ENCODE data around the gene UBE3C. TPM values are rescaled to one million over a fixed set of nuclear protein-coding genes. Genes with fewer than 3 reads are reported as not detected.

UBE3C gene
- total and polyA plus RNA-seq, 10 donors = 9.7 to 81.6 (median 59.1) TPM

DNA sequence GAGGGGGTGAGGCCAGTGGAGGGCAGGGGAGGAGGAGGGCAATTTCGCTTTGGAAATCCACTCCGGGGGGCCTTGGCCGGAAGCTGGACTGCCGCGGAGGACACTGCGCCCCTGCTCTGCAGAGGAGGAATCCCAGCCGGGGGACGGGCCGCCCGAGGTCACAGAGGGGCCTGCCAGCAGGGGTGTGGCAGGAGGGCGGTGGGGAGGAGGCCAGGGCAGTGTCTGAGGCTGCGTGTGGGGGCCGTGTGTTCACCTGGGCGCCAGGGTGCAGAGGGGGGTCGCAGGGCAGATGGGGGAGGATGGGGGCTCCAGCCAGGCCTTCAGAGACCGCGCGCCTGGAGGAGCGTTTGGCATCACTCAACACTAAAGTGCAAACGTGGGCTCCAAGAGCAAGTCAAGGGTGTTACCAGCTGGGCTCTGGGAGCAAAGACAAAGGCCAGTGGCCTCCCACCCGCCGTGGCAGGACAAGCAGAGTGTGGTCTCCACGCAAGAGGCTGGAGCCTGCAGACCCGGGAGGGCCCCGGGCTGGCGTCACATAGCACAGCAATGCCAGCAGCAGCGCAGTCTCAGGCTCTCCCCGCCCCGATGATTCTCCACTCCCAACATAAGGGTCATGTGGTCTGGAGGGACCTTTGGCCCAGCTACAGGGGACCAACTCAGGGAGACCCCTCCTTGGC, 152.8 kb downstream of the UBE3C start:
- no peak overlapping the region for H3K27ac ChIP-seq
- no peaks in the 10 kb centered on the region for H3K9me3 ChIP-seq
- no peak for DNase-seq
- H3K27me3 ChIP-seq (replicated peaks in 1 of 7) = peaks cover 0 to 15% (median 0%) of the 10 kb centered on the region in 7 donors
- TF ChIP-seq CTCF (IDR thresholded peaks at IDR 0.05 in 8 of 11, conservative IDR thresholded peaks at IDR 0.05 in 3 of 11) (no peak), POLR2AphosphoS5 (IDR thresholded peaks at IDR 0.05) (no peak), POLR2A (IDR thresholded peaks at IDR 0.05) (no peak)
- intact Hi-C loops (cut with DNase I; ENCODE audit: low total_unique reads) = no loop called here
- no peaks in the 10 kb centered on the region for H3K4me1 ChIP-seq
- no peak overlapping the region for H3K4me3 ChIP-seq
- WGBS, 5 donors = 80 to 91% (median 89%) methylated on average over 25 to 29 of the region's 29 CpGs
- no peaks in the 10 kb centered on the region for H3K36me3 ChIP-seq

- Histone ChIP-seq H3K27ac (no peak overlapping the region), H3K9me3 (no peaks in the 10 kb centered on the region), H3K27me3 (replicated peaks in 1 of 7) (peaks cover 0 to 15% (median 0%) of the 10 kb centered on the region in 7 donors), H3K36me3 (no peaks in the 10 kb centered on the region), H3K4me1 (no peaks in the 10 kb centered on the region), H3K4me3 (no peak overlapping the region)
- WGBS, 5 donors = 90 to 94% (median 91%) methylated on average over 9 of the region's 9 CpGs
- no peak for DNase-seq
- no peak for TF ChIP-seq CTCF (IDR thresholded peaks at IDR 0.05 in 8 of 11, conservative IDR thresholded peaks at IDR 0.05 in 3 of 11)
- no peak for TF ChIP-seq POLR2AphosphoS5 (IDR thresholded peaks at IDR 0.05)
- no peak for TF ChIP-seq POLR2A (IDR thresholded peaks at IDR 0.05)
- intact Hi-C loops (cut with DNase I; ENCODE audit: low total_unique reads) = no loop called here
Measured at GRCh38 chr7:157292258-157292657, 153.5 kb downstream of the UBE3C start.

DNA sequence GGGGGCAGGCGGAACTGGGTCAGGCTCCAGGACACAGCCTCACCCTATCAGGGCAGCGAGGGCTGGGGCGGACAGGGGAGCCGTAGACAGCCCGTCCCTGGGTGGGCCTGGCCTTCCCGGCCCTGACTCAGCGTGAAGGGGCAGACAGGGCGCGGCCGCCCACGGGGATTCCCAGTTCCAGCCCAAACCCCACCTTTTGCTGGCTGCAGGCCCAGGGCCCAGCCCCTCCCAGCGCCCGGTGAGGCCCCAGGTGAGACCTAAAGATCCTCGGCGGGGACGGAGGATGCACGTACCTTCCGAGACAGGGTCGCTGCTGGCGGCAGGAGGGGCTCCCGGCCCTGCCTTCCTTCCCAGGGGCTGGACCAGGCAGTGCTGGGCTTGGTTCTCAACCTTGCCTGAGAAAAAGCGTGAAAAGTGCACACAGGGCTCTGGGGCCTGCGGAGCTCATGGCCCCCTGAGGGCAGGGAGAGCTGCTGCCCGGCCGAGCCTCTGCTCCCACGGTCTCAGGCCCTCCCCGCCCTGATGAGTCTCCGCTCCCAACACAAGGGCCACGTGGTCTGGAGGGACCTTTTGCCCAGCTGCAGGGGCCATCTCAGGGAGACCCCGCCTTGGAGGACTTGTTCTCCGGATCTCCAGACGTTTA, 154.2 kb downstream of the UBE3C start:
- 78 to 86% (median 83%) methylated on average over 17 to 32 of the region's 32 CpGs for WGBS, 5 donors
- DNase-seq = no peak
- H3K27ac ChIP-seq = no peak overlapping the region
- no peaks in the 10 kb centered on the region for H3K4me1 ChIP-seq
- peaks cover 0 to 15% (median 0%) of the 10 kb centered on the region in 7 donors for H3K27me3 ChIP-seq (replicated peaks in 1 of 7)
- TF ChIP-seq POLR2A (IDR thresholded peaks at IDR 0.05) (no peak), POLR2AphosphoS5 (IDR thresholded peaks at IDR 0.05) (no peak), CTCF (IDR thresholded peaks at IDR 0.05 in 8 of 11, conservative IDR thresholded peaks at IDR 0.05 in 3 of 11) (no peak)
- H3K36me3 ChIP-seq = no peaks in the 10 kb centered on the region
- intact Hi-C loops (cut with DNase I; ENCODE audit: low total_unique reads) = no loop called here
- no peaks in the 10 kb centered on the region for H3K9me3 ChIP-seq
- no peak overlapping the region for H3K4me3 ChIP-seq

DNA sequence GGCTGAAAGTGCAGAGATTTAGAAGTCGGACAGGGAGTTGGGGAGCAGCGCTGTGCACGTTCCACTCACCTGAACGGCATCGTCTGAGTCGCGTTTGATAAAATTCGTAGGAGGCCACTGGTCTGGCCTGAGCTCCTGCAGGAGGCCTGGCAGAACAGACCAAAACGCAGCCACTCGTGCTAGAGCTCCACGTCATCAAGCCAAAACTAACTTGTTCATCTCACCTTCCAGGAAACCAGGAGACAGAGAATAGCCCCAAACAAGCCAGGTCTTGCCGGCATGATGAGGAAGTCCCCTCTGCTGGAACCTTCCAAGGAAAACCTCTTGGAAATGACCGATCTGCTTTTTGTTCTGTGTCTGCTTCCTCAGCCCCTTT, 154.7 kb downstream of the UBE3C start:
- intact Hi-C loops (cut with DNase I; ENCODE audit: low total_unique reads) = no loop called here
- no peaks in the 10 kb centered on the region for H3K36me3 ChIP-seq
- DNase-seq = no peak
- 88 to 92% (median 89%) methylated on average over 13 of the region's 13 CpGs for WGBS, 5 donors
- peaks cover 0 to 15% (median 0%) of the 10 kb centered on the region in 7 donors for H3K27me3 ChIP-seq (replicated peaks in 1 of 7)
- peaks cover 0 to under 1% (median 0%) of the 10 kb centered on the region in 6 donors for H3K4me1 ChIP-seq
- TF ChIP-seq POLR2A (IDR thresholded peaks at IDR 0.05) = no peak
- TF ChIP-seq CTCF (IDR thresholded peaks at IDR 0.05 in 8 of 11, conservative IDR thresholded peaks at IDR 0.05 in 3 of 11) = no peak
- no peak for TF ChIP-seq POLR2AphosphoS5 (IDR thresholded peaks at IDR 0.05)
- no peak overlapping the region for H3K27ac ChIP-seq
- H3K4me3 ChIP-seq = no peak overlapping the region
- H3K9me3 ChIP-seq = no peaks in the 10 kb centered on the region

Data from spleen (tissue), 11 donors.